ENCODE data around the gene MCUB.

DNA sequence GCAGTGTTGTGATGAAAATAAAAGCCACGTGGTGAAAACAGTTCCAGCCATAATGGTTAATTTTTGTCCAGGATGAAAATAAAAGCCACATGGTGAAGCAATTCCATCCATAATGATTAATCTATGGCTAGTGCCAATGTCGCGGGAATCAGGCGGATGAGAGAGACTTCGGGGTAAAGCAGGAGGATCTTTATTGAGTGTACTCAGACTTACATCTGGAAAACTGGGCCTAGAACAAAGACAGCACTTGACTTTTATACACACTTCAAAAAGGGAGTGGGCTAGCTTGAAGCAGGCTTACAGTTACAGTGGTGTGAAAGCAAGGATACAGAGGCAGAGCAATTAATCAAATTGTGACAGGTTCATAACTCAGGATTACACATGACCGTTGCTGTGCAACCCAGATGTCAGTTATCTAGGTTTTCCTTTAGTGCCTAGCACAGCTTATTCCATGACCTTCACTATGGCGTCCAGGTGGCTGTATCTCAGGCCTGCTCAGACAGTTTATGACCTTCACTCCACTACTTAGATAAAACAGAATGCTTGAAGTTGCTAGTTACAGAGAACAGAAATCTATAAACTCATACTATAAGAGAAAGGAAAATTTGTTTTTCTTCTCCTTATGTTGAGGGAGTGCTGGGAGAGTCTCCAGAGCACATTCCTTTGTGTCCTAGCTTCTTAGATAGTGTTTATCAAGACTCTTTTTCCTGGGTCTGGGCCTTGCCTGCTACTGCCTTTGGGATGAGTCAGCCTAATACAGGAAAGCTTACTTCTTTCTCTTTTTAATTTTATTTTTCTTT lies 175.7 kb downstream of the MCUB start:
- TF ChIP-seq CTCF (conservative IDR thresholded peaks at IDR 0.05; ENCODE audit: low read length) (no peak), EZH2phosphoT487 (IDR thresholded peaks at IDR 0.05; ENCODE audit: borderline replicate concordance) (no peak)

All from Loucy (cell line).